Gastrocnemius medialis (tissue), 4 donors: ENCODE results near the gene SLC29A3.

Experiments used
- POLR2A ChIP-seq, 2 donors: fragments of 450-650 bp; IDR thresholded peaks; one replicate each; pipeline ENCODE4 v1.6.1; 2017; ENCODE audit warnings: antibody characterized with exemption in 2 of 2, mild to moderate bottlenecking in 2 of 2, moderate library complexity in 2 of 2
- TF ChIP-seq, protein P1 (sequence below), 5 experiments: fragments of 450-650 bp in 3 of 5; fragments of 200-600 bp in 2 of 5; sonication (generic) in 2 of 5; IDR thresholded peaks in 4 of 5; conservative IDR thresholded peaks in 1 of 5; 1 replicate in 4 of 5; 2 replicates in 1 of 5; pipeline ENCODE4 v1.5.1; 2016 to 2019; ENCODE audit warnings: antibody characterized with exemption in 5 of 5, mild to moderate bottlenecking in 3 of 5, moderate library complexity in 3 of 5

DNA sequence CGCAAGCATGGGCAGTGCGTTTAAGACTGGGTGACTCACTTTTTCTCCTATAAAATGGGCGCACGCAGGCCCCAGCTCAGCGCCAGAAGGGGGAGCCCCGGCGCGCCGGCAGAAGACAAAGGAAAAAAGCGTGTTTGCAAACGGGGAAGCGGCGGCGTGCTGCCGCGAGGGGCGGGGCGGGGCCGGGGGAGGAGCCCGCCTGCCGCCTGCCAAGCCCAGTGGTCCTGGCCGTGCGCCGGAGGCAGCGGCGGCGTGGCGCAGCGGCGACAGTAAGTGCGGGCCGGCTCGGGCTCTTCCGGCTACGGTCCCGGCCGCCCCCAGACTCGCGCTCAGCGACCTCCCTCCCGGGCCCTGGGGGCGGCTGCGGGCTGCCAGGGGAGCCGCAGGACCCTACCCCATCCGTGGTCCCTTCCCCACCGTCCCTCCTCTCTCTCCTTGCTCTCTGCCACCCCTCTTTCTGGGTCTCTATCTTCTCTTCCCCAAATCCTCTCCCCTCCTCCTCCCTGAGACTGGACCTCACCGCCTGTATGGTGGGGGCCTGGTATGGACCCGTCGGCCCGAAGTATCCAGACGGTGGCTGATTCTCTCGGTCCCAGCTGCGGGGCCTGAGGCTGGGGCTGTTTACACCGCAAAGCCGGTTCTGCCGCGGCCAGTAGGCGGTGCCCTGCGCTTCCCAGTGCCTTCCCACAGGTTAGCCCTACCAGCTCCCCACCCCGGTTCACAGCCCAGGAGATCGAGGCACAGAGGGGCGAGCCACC, at the start of gene SLC29A3:
- TF ChIP-seq POLR2A (IDR thresholded peaks at IDR 0.05) = peak; percentile 62 to 77
- TF ChIP-seq, protein P1, sequence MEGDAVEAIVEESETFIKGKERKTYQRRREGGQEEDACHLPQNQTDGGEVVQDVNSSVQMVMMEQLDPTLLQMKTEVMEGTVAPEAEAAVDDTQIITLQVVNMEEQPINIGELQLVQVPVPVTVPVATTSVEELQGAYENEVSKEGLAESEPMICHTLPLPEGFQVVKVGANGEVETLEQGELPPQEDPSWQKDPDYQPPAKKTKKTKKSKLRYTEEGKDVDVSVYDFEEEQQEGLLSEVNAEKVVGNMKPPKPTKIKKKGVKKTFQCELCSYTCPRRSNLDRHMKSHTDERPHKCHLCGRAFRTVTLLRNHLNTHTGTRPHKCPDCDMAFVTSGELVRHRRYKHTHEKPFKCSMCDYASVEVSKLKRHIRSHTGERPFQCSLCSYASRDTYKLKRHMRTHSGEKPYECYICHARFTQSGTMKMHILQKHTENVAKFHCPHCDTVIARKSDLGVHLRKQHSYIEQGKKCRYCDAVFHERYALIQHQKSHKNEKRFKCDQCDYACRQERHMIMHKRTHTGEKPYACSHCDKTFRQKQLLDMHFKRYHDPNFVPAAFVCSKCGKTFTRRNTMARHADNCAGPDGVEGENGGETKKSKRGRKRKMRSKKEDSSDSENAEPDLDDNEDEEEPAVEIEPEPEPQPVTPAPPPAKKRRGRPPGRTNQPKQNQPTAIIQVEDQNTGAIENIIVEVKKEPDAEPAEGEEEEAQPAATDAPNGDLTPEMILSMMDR (IDR thresholded peaks at IDR 0.05 in 4 of 5, conservative IDR thresholded peaks at IDR 0.05 in 1 of 5) = peak; percentile 50 to 75 (median 55)
